IPS DF 6.9 (cell line): ENCODE measurements around the gene CHCHD6.

ENCODE experiments used
- DNase-seq: peaks from one replicate; pipeline ENCODE4 v3.0.0-alpha.2; 2013; ENCODE audit warnings: low read depth, low spot score
- H3K27ac ChIP-seq: one replicate; pipeline ENCODE4 v1.5.1; 2013; ENCODE audit warnings: low read length, control low read depth
- H3K27me3 ChIP-seq: 2 replicates; pipeline ENCODE4 v1.6.1; 2013; ENCODE audit warnings: mild to moderate bottlenecking, low read length; ENCODE audit not compliant: control insufficient read depth, insufficient read depth
- H3K36me3 ChIP-seq: 2 replicates; pipeline ENCODE4 v1.6.1; 2013; ENCODE audit warnings: low read length; ENCODE audit not compliant: control insufficient read depth, insufficient read depth
- H3K4me1 ChIP-seq: 2 replicates; pipeline ENCODE4 v1.6.1; 2013; ENCODE audit warnings: low read length; ENCODE audit not compliant: control insufficient read depth, insufficient read depth
- H3K4me3 ChIP-seq: 2 replicates; pipeline ENCODE4 v1.5.1; 2013; ENCODE audit warnings: mild to moderate bottlenecking, low read length
- H3K9me3 ChIP-seq: 2 replicates; pipeline ENCODE4 v1.6.1; 2013; ENCODE audit warnings: low read length, inconsistent platforms; ENCODE audit not compliant: control insufficient read depth, insufficient read depth
- WGBS: extraction: QIAGEN DNeasy Blood & Tissue Kit; methylation state at CpG from one replicate; pipeline ENCODE4 v1.1.7; 2013; ENCODE audit warnings: mixed read lengths, missing lambda C conversion rate; ENCODE audit not compliant: insufficient read length, insufficient coverage; 5-methylcytosine and 5-hydroxymethylcytosine counted together

The CHCHD6 gene

GRCh38 chr3:126881861-126882260 lies 177.8 kb downstream of the CHCHD6 start:
- Histone ChIP-seq H3K27ac (no peak overlapping the region), H3K4me3 (no peak overlapping the region), H3K4me1 (no peaks in the 10 kb centered on the region), H3K27me3 (no peaks in the 10 kb centered on the region), H3K36me3 (no peaks in the 10 kb centered on the region), H3K9me3 (no peaks in the 10 kb centered on the region)
- no CpG with 5 or more reads among the region's 6 CpGs for WGBS
- DNase-seq, result no peak

- DNase-seq, result no peak
- WGBS, result no CpG with 5 or more reads among the region's 7 CpGs
Observed at GRCh38 chr3:126883241-126883640, 179.2 kb downstream of the CHCHD6 start.

GRCh38 chr3:126885425-126885824 lies 181.4 kb downstream of the CHCHD6 start:
- Histone ChIP-seq H3K27ac (no peak overlapping the region), H3K27me3 (no peaks in the 10 kb centered on the region), H3K36me3 (no peaks in the 10 kb centered on the region), H3K9me3 (no peaks in the 10 kb centered on the region), H3K4me3 (no peak overlapping the region), H3K4me1 (no peaks in the 10 kb centered on the region)
- WGBS, result no CpG with 5 or more reads among the region's 1 CpG
- DNase-seq, result no peak

More at GRCh38 chr3:126883241-126883640, 179.2 kb downstream of the CHCHD6 start:
- H3K36me3 ChIP-seq, result no peaks in the 10 kb centered on the region
- H3K27me3 ChIP-seq, result no peaks in the 10 kb centered on the region
- H3K9me3 ChIP-seq, result no peaks in the 10 kb centered on the region
- no peak overlapping the region for H3K27ac ChIP-seq
- H3K4me1 ChIP-seq, result no peaks in the 10 kb centered on the region
- H3K4me3 ChIP-seq, result no peak overlapping the region

DNA sequence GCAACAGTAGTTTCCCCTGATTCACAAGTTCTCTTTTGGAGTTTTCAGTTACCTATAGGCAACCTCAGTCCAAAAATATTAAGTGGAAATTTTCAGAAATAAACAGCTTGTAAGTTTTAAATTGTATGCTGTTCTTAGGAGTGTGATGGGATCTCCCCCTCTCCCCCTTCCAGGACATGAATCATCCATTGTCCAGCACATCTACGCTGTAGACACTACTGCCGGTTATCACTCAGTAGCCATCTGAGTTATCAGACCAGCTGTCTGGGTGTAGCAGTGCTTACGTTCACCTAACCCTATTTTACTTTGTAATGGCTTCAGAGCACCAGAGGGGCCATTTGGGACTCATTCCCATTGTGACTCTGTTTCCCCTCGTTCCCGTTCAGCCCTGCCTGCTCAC lies 182.2 kb downstream of the CHCHD6 start:
- no peaks in the 10 kb centered on the region for H3K27me3 ChIP-seq
- H3K4me1 ChIP-seq, result no peaks in the 10 kb centered on the region
- no peaks in the 10 kb centered on the region for H3K36me3 ChIP-seq
- H3K4me3 ChIP-seq, result no peak overlapping the region
- no CpG with 5 or more reads among the region's 5 CpGs for WGBS
- DNase-seq, result no peak
- no peak overlapping the region for H3K27ac ChIP-seq
- no peaks in the 10 kb centered on the region for H3K9me3 ChIP-seq

DNA sequence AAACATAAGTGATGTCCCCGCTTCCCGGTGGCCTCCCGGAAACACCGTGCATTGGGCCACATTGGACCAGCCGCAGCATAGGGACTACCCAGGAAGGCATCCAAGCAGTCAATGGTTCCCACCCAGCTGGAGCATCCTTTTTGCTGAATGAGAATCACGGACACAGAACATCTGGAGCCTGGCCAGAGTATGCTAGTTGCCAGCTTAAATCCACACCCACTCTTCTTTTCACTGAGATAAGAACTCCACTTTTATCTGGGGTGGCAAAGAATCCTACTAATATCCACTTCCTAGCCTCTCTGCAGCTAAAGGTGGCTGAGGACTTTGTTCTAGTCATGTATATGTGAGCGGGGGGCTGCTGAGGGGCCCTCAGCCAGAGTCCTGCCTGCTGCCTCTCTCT lies 183.6 kb downstream of the CHCHD6 start:
- no peaks in the 10 kb centered on the region for H3K4me1 ChIP-seq
- no peaks in the 10 kb centered on the region for H3K36me3 ChIP-seq
- H3K27ac ChIP-seq, result no peak overlapping the region
- no peak overlapping the region for H3K4me3 ChIP-seq
- no peak for DNase-seq
- H3K9me3 ChIP-seq, result no peaks in the 10 kb centered on the region
- WGBS, result no CpG with 5 or more reads among the region's 7 CpGs
- no peaks in the 10 kb centered on the region for H3K27me3 ChIP-seq

DNA sequence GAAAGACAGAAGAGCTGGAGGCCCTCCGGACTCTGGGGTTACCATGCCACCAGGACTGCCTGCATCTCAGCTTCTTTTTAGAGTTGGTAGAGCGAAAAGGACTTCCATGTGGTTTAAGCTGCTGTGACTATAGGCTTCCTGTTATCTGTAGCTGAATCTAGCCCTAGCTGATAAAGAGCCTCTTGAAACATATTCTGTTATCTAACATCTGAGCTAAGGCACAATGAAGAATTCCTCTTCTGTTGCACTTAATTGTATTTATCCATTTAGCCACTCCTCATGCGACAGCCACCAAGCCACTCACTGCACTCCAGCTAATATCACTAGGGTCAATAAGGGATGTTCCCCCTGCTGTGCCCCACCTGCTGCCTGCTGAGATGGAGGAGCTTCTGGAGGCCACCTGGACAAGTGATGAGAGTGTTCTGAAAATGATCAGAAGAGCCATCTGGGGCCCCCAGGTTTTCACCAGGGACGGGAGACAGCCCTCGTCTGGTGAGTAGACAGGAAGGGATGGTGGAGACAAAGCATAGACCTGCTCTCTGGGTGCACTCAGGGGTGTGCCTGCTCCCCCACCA lies 184.2 kb downstream of the CHCHD6 start:
- Histone ChIP-seq H3K4me1 (no peaks in the 10 kb centered on the region), H3K36me3 (no peaks in the 10 kb centered on the region), H3K27me3 (no peaks in the 10 kb centered on the region), H3K27ac (no peak overlapping the region), H3K9me3 (no peaks in the 10 kb centered on the region), H3K4me3 (no peak overlapping the region)
- DNase-seq, result no peak
- WGBS, result no CpG with 5 or more reads among the region's 5 CpGs

GRCh38 chr3:126889276-126890201 lies 185.5 kb downstream of the CHCHD6 start:
- no peaks in the 10 kb centered on the region for H3K27me3 ChIP-seq
- no peaks in the 10 kb centered on the region for H3K9me3 ChIP-seq
- H3K4me1 ChIP-seq, result 0 out of 2 replicates have a peak, but pooled peaks cover 2% of the 10 kb centered on the region
- no peak for DNase-seq
- no peaks in the 10 kb centered on the region for H3K36me3 ChIP-seq
- no peak overlapping the region for H3K27ac ChIP-seq
- H3K4me3 ChIP-seq, result no peak overlapping the region
- no CpG with 5 or more reads among the region's 15 CpGs for WGBS

DNA sequence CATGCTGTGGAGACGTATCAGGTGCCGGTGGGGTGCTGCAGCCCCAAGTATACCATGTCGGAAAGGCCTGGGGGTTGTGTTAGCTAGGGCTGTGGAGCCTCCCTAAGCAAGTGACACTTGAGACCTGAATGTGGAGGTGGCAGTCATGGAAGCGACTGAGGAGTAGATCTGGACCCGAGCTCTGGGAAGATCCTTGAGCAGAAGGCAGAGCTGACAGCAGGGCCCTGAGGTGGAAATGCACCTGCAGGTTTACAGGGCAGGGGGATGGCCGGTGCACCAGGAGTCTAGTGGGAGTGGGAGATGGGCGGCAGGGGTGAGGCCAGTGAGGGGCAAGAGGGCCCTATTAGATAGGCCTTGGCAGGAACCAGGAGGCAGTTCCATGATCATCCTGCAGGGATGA lies 187.1 kb downstream of the CHCHD6 start:
- H3K27me3 ChIP-seq, result no peaks in the 10 kb centered on the region
- WGBS, result no CpG with 5 or more reads among the region's 7 CpGs
- H3K27ac ChIP-seq, result no peak overlapping the region
- no peak for DNase-seq
- no peaks in the 10 kb centered on the region for H3K9me3 ChIP-seq
- H3K4me1 ChIP-seq, result 0 out of 2 replicates have a peak, but pooled peaks cover 5% of the 10 kb centered on the region
- no peak overlapping the region for H3K4me3 ChIP-seq
- no peaks in the 10 kb centered on the region for H3K36me3 ChIP-seq

GRCh38 chr3:126891791-126892190 lies 187.8 kb downstream of the CHCHD6 start:
- no CpG with 5 or more reads among the region's 10 CpGs for WGBS
- no peaks in the 10 kb centered on the region for H3K27me3 ChIP-seq
- no peaks in the 10 kb centered on the region for H3K9me3 ChIP-seq
- no peak for DNase-seq
- H3K27ac ChIP-seq, result no peak overlapping the region
- 0 out of 2 replicates have a peak, but pooled peaks cover 5% of the 10 kb centered on the region for H3K4me1 ChIP-seq
- no peak overlapping the region for H3K4me3 ChIP-seq
- no peaks in the 10 kb centered on the region for H3K36me3 ChIP-seq

DNA sequence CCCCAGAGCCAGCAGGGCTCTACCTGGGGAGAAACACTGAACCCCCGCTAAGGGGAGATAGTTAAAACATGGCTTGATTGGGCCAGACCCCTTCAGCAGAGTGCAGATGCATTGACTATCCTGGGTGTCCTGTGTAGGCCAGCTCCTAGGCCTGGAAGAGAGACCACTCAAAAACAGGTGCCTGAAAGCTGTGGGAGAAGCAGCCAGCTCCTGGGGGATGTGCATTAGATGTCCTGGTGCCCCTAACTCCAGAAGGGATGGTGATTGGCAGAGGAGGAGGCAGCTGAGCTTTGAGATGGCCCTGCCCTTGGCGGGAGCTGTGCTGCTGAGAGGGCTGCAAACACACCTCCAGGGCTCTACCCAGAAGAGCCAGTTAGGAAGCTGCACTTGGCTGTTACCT lies 189.6 kb downstream of the CHCHD6 start:
- DNase-seq, result no peak
- Histone ChIP-seq H3K9me3 (no peaks in the 10 kb centered on the region), H3K4me1 (0 out of 2 replicates have a peak, but pooled peaks cover 5% of the 10 kb centered on the region), H3K36me3 (no peaks in the 10 kb centered on the region), H3K27me3 (no peaks in the 10 kb centered on the region), H3K27ac (no peak overlapping the region), H3K4me3 (no peak overlapping the region)
- no CpG with 5 or more reads among the region's 2 CpGs for whole genome bisulfite sequencing
